Endothelial cell of hepatic sinusoid (primary cell): ENCODE data around the gene STX10.
"Not testable (repeated sequence)": the region's sequence is repeated elsewhere in the genome, so short reads cannot be mapped to it uniquely, and the experiment has no call there.

Source experiments
- in situ Hi-C: cut with HindIII; loops from 2 replicates; pipeline ENCODE4 v1.10.0; 2017; ENCODE audit warnings: low sequenced_read_pairs

STX10 gene, protein sequence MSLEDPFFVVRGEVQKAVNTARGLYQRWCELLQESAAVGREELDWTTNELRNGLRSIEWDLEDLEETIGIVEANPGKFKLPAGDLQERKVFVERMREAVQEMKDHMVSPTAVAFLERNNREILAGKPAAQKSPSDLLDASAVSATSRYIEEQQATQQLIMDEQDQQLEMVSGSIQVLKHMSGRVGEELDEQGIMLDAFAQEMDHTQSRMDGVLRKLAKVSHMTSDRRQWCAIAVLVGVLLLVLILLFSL

DNA sequence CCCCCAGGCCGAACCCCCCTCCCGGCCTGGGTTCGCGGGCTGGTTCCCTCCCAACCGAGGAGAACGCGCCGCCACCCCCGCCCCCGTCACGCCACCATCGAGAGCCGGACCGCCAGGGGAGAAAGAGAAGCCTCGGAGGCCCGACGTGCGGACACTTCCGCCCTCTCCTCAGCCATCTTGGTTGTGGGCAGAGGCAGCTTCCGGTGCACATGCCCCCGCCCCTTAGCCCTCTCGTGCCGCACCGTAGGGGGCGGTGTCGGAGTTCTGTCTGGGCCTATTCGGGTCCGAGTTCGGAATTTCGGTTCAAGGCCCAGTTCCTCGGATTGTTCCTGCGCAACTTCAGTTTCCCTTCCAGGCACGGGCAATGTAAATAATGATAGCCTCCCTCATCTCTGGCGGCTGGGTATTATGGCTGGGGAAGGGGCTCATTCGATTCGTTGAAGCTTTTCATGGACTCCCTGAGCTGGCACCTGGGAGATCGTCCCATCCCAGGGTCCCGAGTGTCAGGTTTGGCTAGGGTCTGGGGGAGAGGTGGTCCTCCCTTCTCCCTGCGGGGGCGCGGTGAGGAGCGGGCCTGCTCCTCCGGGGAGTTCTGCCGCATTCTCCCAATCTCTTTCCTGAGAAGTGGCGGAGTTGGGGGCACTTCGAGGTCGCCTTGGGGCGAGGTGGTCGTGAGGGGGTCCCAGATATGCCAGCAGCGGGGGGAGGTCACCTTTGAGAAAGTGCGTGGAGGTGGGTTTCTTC is at the start of gene STX10, which contains the start of gene IER2:
Gene STX10, minus strand, starts transcription at position 189 of the 744 bp plus-strand sequence. CDS start 202 bp downstream, outside the sequence.
Gene IER2, plus strand, starts transcription at position 225 of the 744 bp plus-strand sequence. CDS start 2,776 bp downstream, outside the sequence.
- in situ Hi-C loops: loop anchor here (5.0 kb wide), 1 partner anchor 88 kb away; no protein-coding TSS in a partner anchor

DNA sequence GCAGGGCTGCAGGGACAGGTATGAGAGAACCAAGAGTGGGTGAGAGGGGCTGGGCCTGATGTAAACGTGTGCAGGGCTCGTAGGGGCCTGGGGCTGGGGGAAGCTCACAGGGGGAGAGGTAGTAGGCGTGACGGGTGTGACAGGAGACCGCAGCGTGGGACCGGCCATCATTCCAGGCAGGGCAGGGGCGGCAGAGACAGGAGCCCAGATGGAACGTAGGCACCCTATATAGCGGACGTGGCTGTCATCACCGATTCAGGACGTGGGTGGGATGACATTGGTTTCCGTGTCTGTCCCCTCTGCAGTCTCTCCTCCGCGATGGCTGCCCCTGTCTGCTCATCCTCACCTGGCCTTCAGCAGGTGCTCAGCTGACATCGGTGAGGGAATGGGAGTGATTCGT is 48.5 kb upstream of the STX10 start:
- in situ Hi-C loops: no loop called here

DNA sequence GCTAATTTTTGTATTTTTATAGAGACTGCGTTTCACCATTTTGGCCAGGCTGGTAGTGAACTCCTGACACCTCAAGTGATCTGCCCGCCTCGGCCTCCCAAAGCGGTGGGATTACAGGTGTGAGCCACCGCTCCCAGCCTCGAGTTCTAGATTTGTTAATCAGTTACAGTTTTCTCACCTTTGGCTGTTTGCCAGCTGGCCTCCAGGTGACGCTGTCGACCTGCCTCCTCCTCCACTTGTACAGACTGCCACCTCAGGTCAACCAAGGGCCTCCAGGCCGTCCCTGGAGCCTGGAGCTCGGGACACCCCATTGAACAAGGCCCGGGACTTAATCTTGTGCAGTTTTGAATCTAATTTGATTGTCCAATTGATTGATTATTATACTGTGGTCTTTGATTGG is 45.5 kb upstream of the STX10 start:
- in situ Hi-C loops: no loop called here

DNA sequence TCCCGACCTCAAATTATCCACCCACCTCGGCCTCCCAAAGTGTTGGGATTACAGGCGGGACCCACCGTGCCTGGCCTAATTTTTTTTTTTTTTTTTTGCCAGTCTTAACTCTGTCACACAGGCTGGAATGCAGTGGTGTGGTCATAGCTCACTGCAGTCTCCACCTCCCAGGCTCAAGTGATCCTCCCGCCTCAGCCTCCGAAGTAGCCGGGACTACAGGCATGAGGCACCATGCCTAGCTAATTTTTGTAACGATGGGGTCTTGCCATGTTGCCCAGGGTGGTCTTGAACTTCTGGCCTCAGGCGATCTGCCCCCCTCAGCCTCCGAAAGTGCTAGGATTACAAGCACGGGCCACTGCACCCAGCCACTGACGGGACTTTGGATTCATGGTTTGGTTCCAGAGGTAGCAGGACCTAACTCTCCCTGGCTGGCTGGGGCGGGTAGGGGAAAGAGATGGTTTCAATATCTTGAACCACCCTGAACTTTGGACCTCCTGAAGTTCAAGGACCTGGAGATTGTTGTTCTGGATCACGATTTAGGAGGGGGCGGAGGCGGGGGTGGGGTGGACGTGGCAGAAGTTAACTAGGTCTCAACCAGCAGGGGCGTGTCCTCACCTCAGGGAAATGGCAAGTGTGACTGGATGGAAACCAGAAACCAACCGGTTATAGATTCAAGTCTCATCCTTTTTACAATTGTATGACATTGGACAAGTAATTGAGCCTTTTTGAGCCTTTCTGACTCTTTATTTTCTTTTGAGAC is 40.8 kb upstream of the STX10 start:
- in situ Hi-C loops: no loop called here

DNA sequence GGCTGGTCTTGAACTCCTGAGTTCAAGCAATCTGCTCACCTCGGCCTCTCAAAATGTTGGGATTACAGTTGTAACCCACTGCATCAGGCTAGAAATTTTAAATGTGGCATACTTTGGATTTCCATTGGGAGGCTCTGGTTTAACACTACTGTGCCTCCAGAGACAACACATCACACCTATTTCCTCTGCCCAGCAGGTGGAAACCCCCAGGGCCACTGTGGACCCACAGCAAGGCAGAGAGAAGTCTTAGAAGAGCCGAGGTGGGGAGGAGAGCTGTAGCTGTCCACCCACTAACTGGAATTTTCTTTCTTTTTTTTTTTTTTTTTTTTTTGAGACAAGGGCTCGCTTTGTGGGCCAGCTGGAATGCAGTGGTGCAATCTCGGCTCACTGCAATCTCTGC is 39.4 kb upstream of the STX10 start:
- in situ Hi-C loops: no loop called here

DNA sequence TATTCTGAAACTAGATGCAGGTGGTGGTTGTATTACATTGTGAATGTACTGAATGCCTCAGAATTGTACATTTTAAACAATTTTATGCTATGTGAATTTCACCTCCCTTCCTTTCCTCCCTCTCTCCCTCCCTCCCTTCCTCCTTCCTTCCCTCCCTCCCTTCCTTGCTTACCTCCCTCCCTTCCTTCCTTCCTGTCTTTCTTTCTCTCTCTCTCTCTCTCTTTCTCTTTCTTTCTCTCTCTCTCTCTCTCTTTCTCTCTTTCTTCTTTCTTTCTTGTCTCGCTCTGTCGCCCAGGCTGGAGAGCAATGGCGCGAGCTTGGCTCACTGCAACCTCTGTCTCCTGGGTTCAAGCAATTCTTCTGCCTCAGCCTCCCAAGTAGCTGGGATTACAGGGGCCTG is 37.2 kb upstream of the STX10 start:
- in situ Hi-C loops: no loop called here

DNA sequence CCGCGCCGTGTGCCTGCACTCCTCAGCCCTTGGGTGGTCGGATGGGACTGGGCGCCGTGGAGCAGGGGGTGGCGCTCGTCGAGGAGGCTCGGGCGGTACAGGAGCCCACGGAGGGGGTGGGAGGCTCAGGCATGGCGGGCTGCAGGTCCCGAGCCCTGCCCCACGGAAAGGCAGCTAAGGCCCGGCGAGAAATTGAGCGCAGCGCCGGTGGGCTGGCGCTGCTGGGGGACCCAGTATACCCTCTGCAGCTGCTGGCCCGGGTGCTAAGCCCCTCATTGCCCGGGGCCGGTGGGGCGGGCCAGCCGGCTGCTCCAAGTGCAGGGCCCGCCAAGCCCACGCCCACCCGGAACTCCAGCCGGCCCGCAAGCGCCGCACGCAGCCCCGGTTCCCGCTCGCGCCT is 36.5 kb upstream of the STX10 start:
- in situ Hi-C loops: not testable (repeated sequence)

DNA sequence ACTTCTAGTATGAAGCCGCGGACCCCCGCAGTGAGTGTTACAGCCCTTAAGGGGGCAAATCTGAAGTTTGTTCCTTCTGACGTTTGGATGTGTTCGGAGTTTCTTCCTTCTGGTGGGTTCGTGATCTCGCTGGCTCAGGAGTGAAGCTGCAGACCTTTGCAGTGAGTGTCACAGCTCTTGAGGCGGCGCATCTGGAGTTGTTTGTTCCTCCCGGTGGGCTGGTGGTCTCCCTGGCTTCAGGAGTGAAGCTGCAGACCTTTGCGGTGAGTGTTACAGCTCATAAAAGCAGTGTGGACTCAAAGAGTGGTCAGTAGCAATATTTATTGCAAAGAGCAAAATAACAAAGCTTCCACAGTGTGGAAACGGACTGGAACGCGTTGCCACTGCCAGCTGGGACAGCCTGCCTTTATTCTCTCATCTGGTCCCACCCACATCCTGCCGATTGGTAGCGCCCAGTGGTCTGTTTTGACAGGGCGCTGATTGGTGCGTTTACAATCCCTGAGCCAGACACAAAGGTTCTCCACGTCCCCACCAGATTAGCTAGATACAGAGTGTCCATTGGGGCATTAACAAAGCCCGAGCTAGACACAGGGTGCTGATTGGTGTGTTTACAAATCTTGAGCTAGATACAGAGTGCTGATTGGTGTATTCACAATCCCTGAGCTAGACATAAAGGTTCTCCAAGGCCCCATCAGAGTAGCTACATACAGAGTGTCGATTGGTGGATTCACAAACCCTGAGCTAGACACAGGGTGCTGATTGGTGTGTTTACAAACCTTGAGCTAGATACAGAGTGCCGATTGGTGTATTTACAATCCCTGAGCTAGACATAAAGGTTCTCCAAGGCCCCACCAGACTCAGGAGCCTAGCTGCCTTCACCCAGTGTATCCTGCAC is 35.8 kb upstream of the STX10 start:
- in situ Hi-C loops: not testable (repeated sequence)

DNA sequence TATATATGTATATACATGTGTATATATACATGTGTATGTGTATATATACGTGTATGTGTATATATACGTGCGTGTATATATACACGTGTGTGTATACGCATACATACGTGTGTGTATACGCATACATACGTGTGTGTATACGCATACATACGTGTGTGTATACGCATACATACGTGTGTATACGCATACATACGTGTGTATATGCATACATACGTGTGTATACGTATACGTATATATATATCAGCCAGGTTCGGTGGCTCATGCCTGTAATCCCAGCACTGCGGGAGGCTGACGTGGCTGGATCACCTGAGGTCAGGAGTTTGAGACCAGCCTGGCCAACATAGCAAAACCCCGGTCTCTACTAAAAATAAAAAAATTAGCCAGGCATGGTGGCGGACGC is 34.8 kb upstream of the STX10 start:
- in situ Hi-C loops: not testable (repeated sequence)

DNA sequence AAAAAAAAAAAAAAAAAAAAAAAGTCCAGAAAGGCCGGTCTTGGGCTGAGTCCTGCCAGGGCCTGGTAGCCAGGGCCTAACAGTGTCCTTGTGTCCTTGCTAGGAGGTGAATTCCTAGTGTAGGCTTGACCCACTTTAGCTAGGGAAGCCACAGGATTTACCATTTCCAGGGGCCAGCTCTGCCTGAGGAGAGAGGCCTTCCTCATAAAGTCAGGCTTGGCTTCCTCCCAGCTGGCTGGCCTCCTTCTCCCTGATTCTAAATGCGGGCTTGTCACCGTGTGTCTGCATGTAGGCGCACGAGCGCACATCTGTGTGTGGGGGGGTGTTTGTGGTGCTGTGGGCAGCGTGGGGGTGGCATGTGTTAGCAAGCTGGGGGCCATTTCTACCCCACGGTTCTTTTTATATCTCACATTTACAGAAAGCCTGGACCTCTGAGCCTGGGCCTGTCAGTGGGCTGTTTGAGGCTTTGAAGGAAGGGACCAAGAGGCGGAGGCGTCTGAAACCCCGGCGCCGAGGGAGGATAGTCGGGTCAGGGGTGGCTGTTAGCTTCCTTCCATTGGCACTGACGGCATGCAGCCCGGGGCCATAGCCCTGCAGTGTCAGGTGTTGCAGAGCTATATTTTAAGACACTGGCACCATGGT is 31.7 kb upstream of the STX10 start:
- in situ Hi-C loops: no loop called here

DNA sequence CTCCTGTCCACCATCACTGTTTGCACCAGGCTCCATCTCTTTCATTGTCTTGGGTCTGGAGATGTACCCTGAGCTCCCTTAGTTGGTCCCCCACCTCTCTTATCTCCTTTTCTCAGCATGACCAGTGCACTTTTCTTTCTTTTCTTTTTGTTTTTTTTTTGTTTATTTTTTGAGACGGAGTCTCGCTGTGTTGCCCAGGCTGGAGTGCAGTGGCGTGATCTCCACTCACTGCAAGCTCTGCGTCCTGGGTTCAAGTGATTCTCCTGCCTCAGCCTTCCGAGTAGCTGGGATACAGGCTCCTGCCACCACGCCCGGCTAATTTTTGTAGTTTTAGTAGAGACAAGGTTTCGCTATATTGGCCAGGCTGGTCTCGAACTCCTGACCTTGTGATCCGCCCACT is 28.1 kb upstream of the STX10 start:
- in situ Hi-C loops: not testable (repeated sequence)

DNA sequence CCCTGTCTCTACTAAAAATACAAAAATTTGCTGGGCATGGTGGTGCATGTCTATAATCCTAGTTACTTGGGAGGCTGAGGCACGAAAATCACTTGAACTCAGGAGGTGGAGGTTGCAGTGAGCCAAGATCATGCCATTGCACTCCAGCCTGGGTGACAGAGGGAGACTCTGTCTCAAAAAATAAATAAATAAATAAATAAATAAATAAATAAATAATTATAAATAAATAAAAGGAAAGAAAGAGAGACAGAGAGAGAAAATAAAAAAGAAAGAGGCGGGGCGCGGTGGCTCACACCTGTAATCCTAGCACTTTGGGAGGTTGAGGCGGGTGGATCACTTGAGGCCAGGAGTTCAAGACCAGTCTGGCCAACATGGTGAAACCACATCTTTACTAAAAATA is 27.4 kb upstream of the STX10 start:
- in situ Hi-C loops: not testable (repeated sequence)

DNA sequence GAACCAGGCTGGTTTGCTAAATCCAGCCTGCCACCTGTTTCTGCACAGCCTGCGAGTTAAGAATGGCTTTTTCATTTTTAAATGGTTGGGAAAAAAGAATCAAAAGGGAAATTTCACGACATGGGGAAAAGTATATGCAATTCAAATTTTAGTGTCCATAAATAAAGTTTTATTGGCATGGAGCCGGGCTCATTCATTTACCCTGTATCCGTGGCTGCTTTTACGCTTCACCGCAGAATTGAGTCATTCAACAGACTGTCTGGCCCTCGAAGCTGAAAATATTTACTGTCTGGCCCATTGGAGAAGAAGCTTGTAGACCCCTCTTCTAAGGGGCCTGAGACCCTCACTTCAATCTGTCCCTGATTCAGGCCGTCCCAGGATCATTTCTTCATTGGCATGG is 26.2 kb upstream of the STX10 start:
- in situ Hi-C loops: no loop called here

DNA sequence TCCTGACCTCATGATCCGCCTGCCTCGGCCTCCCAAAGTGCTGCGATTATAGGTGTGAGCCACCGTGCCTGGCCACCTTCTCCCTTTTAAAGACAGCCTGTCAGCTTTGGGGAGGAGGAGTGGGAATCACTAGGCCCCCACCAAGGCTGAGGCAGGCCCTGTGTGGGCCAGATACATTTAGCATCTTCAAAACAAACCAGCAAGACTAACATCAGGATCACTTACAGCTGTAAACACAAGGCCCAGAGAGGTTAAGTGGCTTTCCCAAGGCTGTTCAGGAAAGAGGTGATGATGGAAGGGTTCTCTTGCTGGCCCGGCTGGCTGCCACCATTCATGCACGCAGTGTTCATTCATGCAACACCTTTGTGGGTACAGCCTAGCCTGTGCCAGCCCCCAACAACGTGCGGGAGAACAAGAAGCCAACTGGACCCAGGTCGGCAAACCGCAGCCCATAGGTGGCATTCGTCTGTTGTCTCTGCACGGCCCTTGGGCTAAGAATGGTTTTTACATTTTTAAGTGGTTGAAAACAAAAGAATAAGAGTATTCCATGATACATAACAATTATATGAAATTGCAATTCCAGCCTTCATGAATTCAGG is 23.1 kb upstream of the STX10 start:
- in situ Hi-C loops: no loop called here

DNA sequence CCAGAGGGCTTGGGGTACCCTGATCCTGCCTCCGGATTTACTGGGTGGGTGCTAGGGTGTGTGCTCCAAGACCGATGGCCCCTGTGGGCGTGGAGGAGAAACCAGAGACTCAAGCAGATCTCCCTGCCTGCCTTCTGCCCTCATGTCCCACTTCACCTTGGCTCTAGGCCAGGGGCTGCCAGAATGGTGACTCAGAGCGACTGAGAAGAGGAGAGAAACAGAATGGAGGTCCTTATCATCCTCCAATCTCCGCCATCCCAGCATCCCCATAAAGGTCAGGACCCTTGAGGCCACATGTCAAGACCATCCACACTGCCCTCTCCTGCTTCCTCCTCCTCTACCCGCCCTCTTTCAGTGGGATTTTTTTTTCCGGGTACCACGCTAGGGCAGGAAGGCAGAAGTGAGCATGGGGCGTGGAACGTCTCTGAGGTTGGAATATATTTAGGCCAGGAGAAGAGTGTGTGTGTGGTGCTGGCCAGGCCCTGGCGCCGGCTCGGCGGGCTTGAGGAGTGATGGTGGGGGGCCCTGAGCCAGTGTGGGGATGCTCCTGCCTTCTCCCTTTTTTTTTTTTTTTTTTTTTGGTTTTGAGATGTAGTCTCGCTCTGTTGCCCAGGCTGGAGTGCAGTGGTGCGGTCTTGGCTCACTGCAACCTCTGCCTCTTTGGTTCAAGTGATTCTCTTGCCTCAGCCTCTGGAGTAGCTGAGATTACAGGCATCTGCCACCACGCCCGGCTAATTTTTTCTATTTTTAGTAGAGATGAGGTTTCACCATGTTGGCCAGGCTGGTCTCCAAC is 22.4 kb upstream of the STX10 start:
- in situ Hi-C loops: no loop called here

DNA sequence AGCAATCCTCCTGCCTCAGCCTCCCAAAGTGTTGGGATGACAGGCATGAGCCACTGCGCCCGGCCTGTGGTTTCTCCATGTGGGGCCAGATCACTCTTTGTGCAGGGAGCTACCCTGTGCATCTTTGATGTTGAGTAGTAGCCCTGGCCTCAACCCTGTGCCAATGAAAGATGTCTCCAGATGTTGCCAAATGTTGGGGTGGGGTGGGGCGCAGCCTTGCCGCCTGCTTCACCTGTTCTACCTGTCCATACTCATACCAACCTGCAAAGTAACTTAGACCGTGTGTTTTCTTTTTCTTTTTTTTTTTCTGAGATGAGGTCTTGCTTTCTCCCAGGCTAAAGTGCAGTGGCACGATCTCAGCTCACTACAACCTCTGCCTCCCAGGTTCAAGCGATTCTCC is 21.0 kb upstream of the STX10 start:
- in situ Hi-C loops: no loop called here

DNA sequence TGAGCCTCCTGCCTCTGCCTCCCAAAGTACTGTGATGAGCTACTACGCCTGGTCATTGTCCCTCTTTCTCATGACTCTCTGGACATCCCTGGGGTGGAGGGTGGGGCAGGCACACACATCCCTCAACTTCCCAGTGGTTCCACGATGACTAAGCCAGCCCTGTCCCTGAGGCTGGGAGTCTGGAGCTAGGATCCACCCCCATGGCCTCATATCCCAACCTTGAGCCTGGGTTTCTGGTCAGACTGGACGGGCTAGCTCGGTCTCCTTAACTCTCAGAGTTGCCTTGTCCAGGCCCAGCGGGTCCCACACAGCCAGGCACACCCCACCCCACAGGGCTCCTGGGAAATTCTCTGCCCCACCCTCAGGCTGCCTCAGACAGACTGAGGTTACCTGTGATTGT is 19.6 kb upstream of the STX10 start:
- in situ Hi-C loops: no loop called here

DNA sequence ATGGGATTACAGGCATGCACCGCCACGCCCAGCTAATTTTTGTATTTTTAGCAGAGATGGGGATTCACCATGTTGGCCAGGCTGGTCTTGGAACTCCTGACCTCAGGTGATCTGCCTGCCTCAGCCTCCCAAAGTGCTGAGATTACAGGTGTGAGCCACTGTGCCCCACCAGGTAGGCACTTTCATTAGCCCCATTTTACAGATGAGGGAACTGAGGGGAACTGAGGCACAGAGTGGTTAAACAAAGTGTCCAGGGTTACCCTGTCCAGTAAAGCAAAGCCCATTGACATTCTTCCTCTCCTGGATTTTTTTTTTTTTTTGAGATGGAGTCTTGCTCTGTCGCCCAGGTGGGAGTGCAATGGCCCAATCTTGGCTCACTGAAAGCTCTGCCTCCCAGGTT is 16.0 kb upstream of the STX10 start:
- in situ Hi-C loops: not testable (repeated sequence)
